ENCODE data around the gene CLEC16A. TPM values are rescaled to one million over a fixed set of nuclear protein-coding genes. Genes with fewer than 3 reads are reported as not detected.

CLEC16A gene
- total RNA-seq, 4 donors from 2014 or later, result 20.2 to 28.8 (median 22.8) TPM

DNA sequence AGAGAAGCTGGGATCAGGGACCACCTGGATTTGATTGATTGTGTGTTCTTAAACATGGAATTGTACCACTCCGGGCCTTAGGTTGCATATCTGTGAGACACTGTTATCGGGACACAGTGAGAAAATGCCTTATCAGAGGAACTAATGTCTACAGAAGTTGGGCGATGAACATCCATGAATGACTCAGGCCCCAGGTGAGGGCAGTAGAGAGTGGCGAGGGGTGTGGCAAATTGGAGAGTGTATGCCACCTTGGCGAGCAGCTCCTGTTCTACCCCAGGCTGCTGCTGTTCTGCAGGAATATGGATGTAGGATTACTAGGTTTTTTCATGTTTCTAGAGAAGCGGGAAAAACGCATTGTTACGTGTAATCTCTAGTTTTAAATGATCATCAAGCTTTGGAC lies 38.8 kb downstream of the CLEC16A start:
- TF ChIP-seq CTCF (IDR thresholded peaks at IDR 0.05; ENCODE audit: low read depth), result no peak

DNA sequence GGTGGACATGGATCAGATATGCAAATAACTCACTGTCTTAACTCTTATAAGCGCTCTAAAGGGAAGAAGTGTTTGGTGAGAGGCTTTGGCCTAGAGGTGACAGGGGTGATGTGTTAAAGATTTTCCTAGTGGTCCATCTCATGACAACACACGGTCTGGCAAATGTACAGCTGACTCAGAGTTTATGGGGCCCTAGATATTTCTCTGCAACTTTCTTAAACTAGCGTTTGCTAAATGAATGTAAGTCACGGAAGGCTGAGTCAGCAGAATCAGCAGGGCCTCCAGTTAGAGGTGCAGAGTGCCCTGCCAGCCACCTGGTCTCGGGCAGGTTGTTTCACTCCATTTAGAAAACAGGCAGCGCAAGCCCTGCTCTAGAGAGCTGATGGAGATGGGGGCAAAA lies 40.1 kb downstream of the CLEC16A start:
- no peak for TF ChIP-seq CTCF (IDR thresholded peaks at IDR 0.05; ENCODE audit: low read depth)

DNA sequence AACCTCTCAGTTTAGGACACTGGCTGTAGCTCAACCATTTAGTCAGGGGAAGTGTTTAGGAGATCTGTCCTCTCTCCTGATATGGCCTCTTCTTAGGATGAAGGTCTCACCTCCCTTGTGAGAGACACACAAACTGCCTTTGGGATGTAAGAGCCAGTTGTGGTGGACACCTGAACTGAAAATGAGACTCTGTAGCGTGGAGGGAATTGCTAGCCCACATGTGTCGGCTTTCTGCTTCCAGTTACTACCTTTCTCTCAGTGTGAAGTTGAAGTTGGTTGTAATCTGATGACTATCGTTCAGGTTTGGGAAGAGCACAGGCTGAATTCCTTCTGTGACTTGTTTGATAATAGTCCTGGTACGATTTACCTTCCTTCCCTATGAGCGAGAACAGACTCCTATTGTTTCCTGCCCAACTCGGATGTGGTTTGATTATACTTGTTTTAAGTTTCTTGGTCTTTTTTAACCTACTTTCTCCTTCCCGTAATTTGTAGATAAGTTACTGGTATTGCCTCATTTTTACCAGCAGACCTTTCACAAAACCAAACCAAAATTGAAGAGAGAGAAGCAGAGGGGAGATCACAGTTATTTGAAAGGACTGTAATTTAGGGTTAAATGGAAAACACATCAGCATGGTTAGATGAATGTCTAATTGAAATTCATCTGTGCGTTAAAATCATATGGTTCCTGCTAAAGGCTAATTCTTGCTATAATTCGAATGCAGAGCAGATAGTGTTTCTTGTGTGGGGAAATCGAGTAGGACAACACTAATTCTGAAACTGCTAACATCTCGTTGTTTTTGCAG lies 43.2 kb downstream of the CLEC16A start:
- TF ChIP-seq CTCF (IDR thresholded peaks at IDR 0.05; ENCODE audit: low read depth), result no peak

DNA sequence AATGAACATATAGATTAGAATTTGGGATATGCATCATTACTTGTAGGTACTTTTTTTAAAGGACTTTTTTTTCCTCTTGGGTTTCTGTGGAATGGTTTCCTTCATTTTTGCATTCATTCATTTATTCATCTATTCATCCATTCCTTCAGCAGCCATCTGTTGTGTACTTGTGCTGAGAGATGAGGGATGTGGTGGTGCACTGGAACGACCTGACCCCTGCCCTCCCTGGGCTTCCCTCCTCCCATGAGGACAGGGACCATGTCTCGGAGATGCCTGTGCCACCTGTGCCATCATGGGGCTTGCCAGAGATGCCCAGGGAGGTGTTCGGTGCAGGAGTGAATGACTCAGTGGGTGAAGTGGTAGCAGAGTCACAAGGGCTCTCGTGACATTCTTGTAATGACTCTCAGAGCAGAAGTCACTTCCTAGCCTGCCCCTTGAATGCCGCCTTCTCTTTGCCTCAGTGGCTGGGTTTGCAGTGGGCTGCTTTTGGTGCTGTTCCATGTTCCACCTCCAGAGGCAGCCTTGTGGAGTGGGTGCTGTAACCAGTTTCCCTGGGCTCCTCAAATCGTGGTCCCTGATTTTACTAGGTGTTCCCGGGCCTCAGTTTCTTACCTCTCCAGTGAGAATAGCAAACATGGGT lies 43.9 kb downstream of the CLEC16A start:
- TF ChIP-seq CTCF (IDR thresholded peaks at IDR 0.05; ENCODE audit: low read depth), result no peak

GRCh38 chr16:10988879-10989278 lies 44.5 kb downstream of the CLEC16A start:
- TF ChIP-seq CTCF (IDR thresholded peaks at IDR 0.05; ENCODE audit: low read depth), result no peak

GRCh38 chr16:10989559-10989958 lies 45.2 kb downstream of the CLEC16A start:
- no peak for TF ChIP-seq CTCF (IDR thresholded peaks at IDR 0.05; ENCODE audit: low read depth)

DNA sequence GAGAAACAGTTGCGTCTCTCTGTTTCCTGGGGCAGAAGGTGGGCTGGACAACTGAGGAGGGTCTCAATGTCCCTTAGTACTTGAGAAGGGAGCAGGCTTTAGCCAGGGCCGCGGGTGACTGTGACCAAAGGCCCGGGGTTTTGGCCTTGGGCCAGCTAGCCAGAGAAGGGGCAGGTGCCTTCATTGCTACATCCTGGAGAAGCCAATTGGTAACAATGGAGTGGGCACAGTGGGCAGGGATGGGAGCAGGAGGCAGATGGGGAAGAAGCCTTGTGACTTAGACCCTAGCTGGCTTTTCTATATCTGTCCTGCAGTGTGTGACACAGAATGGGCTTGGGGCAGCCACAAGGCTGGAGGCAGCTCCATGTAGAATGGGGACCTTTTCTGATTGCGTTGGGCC lies 46.0 kb downstream of the CLEC16A start:
- no peak for TF ChIP-seq CTCF (IDR thresholded peaks at IDR 0.05; ENCODE audit: low read depth)
